Breast epithelium (tissue), 4 donors: ENCODE measurements around the gene CDCA8. TPM values are rescaled to one million over a fixed set of nuclear protein-coding genes. Genes with fewer than 3 reads are reported as not detected.

Source experiments
- DNase-seq, 2 donors: peaks; one replicate each; pipeline ENCODE4 v3.0.0-alpha.2; 2019; ENCODE audit warnings: low spot score in 2 of 2
- H3K27ac ChIP-seq, 2 donors: fragments of 200-600 bp; sonication (generic) in 1 of 2; one replicate each; pipeline ENCODE4 v1.5.1; 2016 to 2019; ENCODE audit warnings: mild to moderate bottlenecking in 1 of 2
- H3K27me3 ChIP-seq, 2 donors: fragments of 200-600 bp; sonication (generic) in 1 of 2; one replicate each; pipeline versions ENCODE4 v1.5.1 to v1.6.0; 2017 to 2019; ENCODE audit warnings: control low read depth in 1 of 2, mild to moderate bottlenecking in 1 of 2
- H3K36me3 ChIP-seq: fragments of 200-600 bp; one replicate; pipeline ENCODE4 v1.5.1; 2019
- H3K4me1 ChIP-seq, 2 donors: fragments of 200-600 bp; sonication (generic); one replicate each; pipeline ENCODE4 v1.5.1; 2016 to 2019; ENCODE audit warnings: control low read depth in 1 of 2
- H3K4me3 ChIP-seq, 3 donors: fragments of 200-600 bp; sonication (generic); 1 replicate in 2 of 3; 2 replicates in 1 of 3; pipeline ENCODE4 v1.5.1; 2016 to 2019; ENCODE audit warnings: mild to moderate bottlenecking in 3 of 3, moderate library complexity in 2 of 3
- H3K9me3 ChIP-seq, 2 donors: fragments of 200-600 bp; sonication (generic) in 1 of 2; one replicate each; pipeline ENCODE4 v1.5.1; 2016 to 2019; ENCODE audit warnings: control low read depth in 1 of 2
- CTCF ChIP-seq, 3 donors: fragments of 450-650 bp; IDR thresholded peaks; one replicate each; pipeline ENCODE4 v1.5.1; 2016 to 2017; ENCODE audit warnings: antibody characterized with exemption in 3 of 3, mild to moderate bottlenecking in 3 of 3, moderate library complexity in 3 of 3
- POLR2A ChIP-seq: fragments of 450-650 bp; IDR thresholded peaks from one replicate; pipeline ENCODE4 v1.6.1; 2016; ENCODE audit warnings: antibody characterized with exemption, mild to moderate bottlenecking, moderate library complexity
- POLR2AphosphoS5 ChIP-seq, 3 donors: sonication (generic); formaldehyde crosslinking; IDR thresholded peaks; one replicate each; pipeline ENCODE4 v1.6.1; 2017; ENCODE audit warnings: antibody characterized with exemption in 3 of 3
- intact Hi-C: fragments of 100-400 bp; cut with DNase I; formaldehyde crosslinking; loops from one replicate; pipeline ENCODE4 v1.15.1; 2023; ENCODE audit warnings: low total_unique reads
- total RNA-seq, 3 donors: library from RNA; depleted of rRNA; stranded (reverse); fragments of >200 nt; gene quantifications; one replicate each; pipeline ENCODE4 v1.1.0, GENCODE V29; 2016

The CDCA8 gene
- total RNA-seq, 3 donors from 2014 or later, result 0.15 to 1.4 (median 1.3) TPM

- H3K27me3 ChIP-seq, result no peaks in the 10 kb centered on the region
- no peak for TF ChIP-seq POLR2AphosphoS5 (IDR thresholded peaks at IDR 0.05)
- TF ChIP-seq CTCF (IDR thresholded peaks at IDR 0.05), result no peak
- TF ChIP-seq POLR2A, result no peak
- intact Hi-C loops, result no loop called here
- H3K4me3 ChIP-seq, result no peak overlapping the region
- H3K4me1 ChIP-seq, result no peaks in the 10 kb centered on the region
- no peaks in the 10 kb centered on the region for H3K9me3 ChIP-seq
- no peak overlapping the region for H3K27ac ChIP-seq
- DNase-seq, result no peak
- H3K36me3 ChIP-seq, result no peaks in the 10 kb centered on the region
These were observed 16.2 kb downstream of the CDCA8 start for GRCh38 chr1:37708471-37708870.

GRCh38 chr1:37714226-37714625 lies 21.9 kb downstream of the CDCA8 start:
- H3K4me3 ChIP-seq, result no peak overlapping the region
- no peaks in the 10 kb centered on the region for H3K9me3 ChIP-seq
- intact Hi-C loops, result no loop called here
- no peak for DNase-seq
- H3K27me3 ChIP-seq, result no peaks in the 10 kb centered on the region
- no peaks in the 10 kb centered on the region for H3K36me3 ChIP-seq
- TF ChIP-seq POLR2AphosphoS5 (IDR thresholded peaks at IDR 0.05), result no peak
- TF ChIP-seq CTCF (IDR thresholded peaks at IDR 0.05), result no peak
- no peak for TF ChIP-seq POLR2A
- H3K4me1 ChIP-seq, result no peaks in the 10 kb centered on the region
- no peak overlapping the region for H3K27ac ChIP-seq

GRCh38 chr1:37714689-37715088 lies 22.4 kb downstream of the CDCA8 start:
- no peaks in the 10 kb centered on the region for H3K27me3 ChIP-seq

GRCh38 chr1:37716321-37716720 lies 24.0 kb downstream of the CDCA8 start:
- Histone ChIP-seq H3K4me1 (no peaks in the 10 kb centered on the region), H3K27me3 (no peaks in the 10 kb centered on the region), H3K36me3 (no peaks in the 10 kb centered on the region), H3K4me3 (no peak overlapping the region), H3K9me3 (no peaks in the 10 kb centered on the region), H3K27ac (no peak overlapping the region)
- DNase-seq, result no peak
- TF ChIP-seq CTCF (IDR thresholded peaks at IDR 0.05), result no peak
- intact Hi-C loops, result no loop called here

More at GRCh38 chr1:37714689-37715088, 22.4 kb downstream of the CDCA8 start:
- intact Hi-C loops, result no loop called here
- TF ChIP-seq POLR2A (no peak), POLR2AphosphoS5 (IDR thresholded peaks at IDR 0.05) (no peak), CTCF (IDR thresholded peaks at IDR 0.05) (no peak)
- H3K4me1 ChIP-seq, result no peaks in the 10 kb centered on the region
- H3K9me3 ChIP-seq, result no peaks in the 10 kb centered on the region
- no peaks in the 10 kb centered on the region for H3K36me3 ChIP-seq
- no peak overlapping the region for H3K4me3 ChIP-seq
- no peak overlapping the region for H3K27ac ChIP-seq
- no peak for DNase-seq

GRCh38 chr1:37717631-37718030 lies 25.3 kb downstream of the CDCA8 start:
- intact Hi-C loops, result no loop called here
- H3K4me1 ChIP-seq, result no peaks in the 10 kb centered on the region
- no peaks in the 10 kb centered on the region for H3K9me3 ChIP-seq
- H3K27me3 ChIP-seq, result no peaks in the 10 kb centered on the region
- no peak overlapping the region for H3K27ac ChIP-seq
- H3K4me3 ChIP-seq, result no peak overlapping the region
- TF ChIP-seq POLR2AphosphoS5 (IDR thresholded peaks at IDR 0.05) (no peak), POLR2A (no peak), CTCF (IDR thresholded peaks at IDR 0.05) (no peak)
- DNase-seq, result no peak
- no peaks in the 10 kb centered on the region for H3K36me3 ChIP-seq
